ENCODE data around the gene B4GALNT3. TPM values are rescaled to one million over a fixed set of nuclear protein-coding genes. Genes with fewer than 3 reads are reported as not detected.

Gene B4GALNT3
- total RNA-seq, 1 experiment from 2014 or later = 23.3 TPM

DNA sequence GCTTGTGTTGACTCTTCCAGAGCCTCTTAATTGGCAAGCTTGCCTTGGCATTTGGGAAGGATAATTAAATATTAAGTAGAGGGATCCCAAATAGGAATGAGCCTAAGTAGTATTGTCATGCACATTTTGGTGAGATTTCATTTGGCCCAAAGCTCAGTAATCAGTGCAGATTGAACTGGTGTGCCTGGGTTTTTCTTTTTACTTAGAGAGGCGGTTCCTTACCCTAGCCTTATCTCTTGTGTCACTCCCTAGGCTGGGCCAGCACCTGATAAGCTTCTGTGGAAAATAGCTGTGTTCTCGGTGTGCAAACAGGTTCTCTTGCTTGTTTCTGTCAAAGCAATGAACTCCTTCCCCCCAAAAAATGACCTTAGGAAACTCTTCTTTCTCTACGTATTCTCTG is 9.3 kb upstream of the B4GALNT3 start:
- H3K56ac ChIP-seq (ENCODE audit: insufficient read length, low read depth, low read length) = no peak overlapping the region

More for the DNA sequence above, 9.3 kb upstream of the B4GALNT3 start:
- Mint-ChIP-seq H3K4me1 (peaks cover 0 to under 1% of the 10 kb centered on the region in 2 experiments; a peak in 1 of 4 replicates), H3K4me3 (no peak overlapping the region), H3K36me3 (ENCODE audit: insufficient read depth in 1 of 3, low read depth in 3 of 3) (peaks cover 10 to 28% (median 11%) of the 10 kb centered on the region in 3 experiments), H3K9me3 (peaks cover 13 to 33% of the 10 kb centered on the region in 2 experiments), H3K27ac (no peak overlapping the region), H3K27me3 (ENCODE audit: low read depth) (peaks cover 3% of the 10 kb centered on the region)
- Histone ChIP-seq H3K4me1 (ENCODE audit: insufficient read depth, low read length) (no peaks in the 10 kb centered on the region), H4K8ac (replicated peaks; ENCODE audit: insufficient read length, low read depth, low read length) (no peak overlapping the region), H3K27me3 (ENCODE audit: insufficient read depth, low read length) (no peaks in the 10 kb centered on the region), H3K4me2 (ENCODE audit: insufficient read depth, insufficient read length, low read length) (no peak overlapping the region), H4K20me1 (ENCODE audit: control insufficient read depth, insufficient read depth, insufficient read length) (no peaks in the 10 kb centered on the region), H3K79me1 (ENCODE audit: insufficient read depth, low read depth, low read length, poor library complexity, severe bottlenecking) (no peaks in the 10 kb centered on the region), H2AFZ (ENCODE audit: low read length) (no peak overlapping the region), H4K91ac (ENCODE audit: insufficient read length, low read depth, low read length) (no peak overlapping the region), H4K5ac (ENCODE audit: insufficient read length, low read depth, low read length) (no peak overlapping the region), H3K23me2 (ENCODE audit: insufficient read length, low read depth, low read length, poor library complexity, severe bottlenecking) (no peaks in the 10 kb centered on the region), H2BK5ac (ENCODE audit: insufficient read length, low read length) (no peak overlapping the region), H2AK5ac (ENCODE audit: insufficient read length, low read length) (no peak overlapping the region), H2BK120ac (ENCODE audit: low read depth, low read length, poor library complexity, severe bottlenecking) (no peak overlapping the region), H2BK20ac (ENCODE audit: low read depth, low read length, poor library complexity, severe bottlenecking) (no peak overlapping the region), H3K79me2 (ENCODE audit: insufficient read depth, low read length) (no peaks in the 10 kb centered on the region), H3T11ph (ENCODE audit: low read length) (no peak overlapping the region), H3K14ac (ENCODE audit: insufficient read depth, low read length) (no peak overlapping the region), H3K4ac (ENCODE audit: low read depth, low read length) (no peak overlapping the region), H3K23ac (ENCODE audit: insufficient read length, low read depth, low read length) (no peak overlapping the region), H3K9ac (ENCODE audit: extremely low read depth, insufficient read length, low read length) (no peak overlapping the region), H3K9me3 (ENCODE audit: control insufficient read depth, low read depth, low read length) (no peaks in the 10 kb centered on the region), H3K27ac (ENCODE audit: insufficient read length, low read depth, low read length) (no peak overlapping the region), H3K18ac (ENCODE audit: insufficient read length, low read depth, low read length) (no peak overlapping the region), H2BK15ac (ENCODE audit: low read depth, low read length) (no peak overlapping the region), H2BK12ac (ENCODE audit: insufficient read length, low read depth, low read length) (no peak overlapping the region)
- no peak for TF ChIP-seq CTCF (conservative IDR thresholded peaks at IDR 0.05)
- WGBS (ENCODE audit: extremely low coverage, insufficient read length, low lambda C conversion rate) = no CpG with 5 or more reads among the region's 3 CpGs
- DNase-seq = no peak

Measured in H9 (cell line).